Right lobe of liver (tissue), 6 donors: ENCODE results near the gene CATSPERD. TPM values are rescaled to one million over a fixed set of nuclear protein-coding genes. Genes with fewer than 3 reads are reported as not detected.

Experiments used
- ATAC-seq, 4 donors: fragments of 200-7000 bp; cut with Tn5 transposase; one replicate each; pipeline ENCODE4 v1.9.1; 2020; ENCODE audit warnings: mild to moderate bottlenecking in 4 of 4, moderate library complexity in 4 of 4
- DNase-seq, 3 donors: peaks; one replicate each; pipeline ENCODE4 v3.0.0-alpha.2; 2020
- H3K27ac ChIP-seq, 3 donors: fragments of 200-600 bp; one replicate each; pipeline ENCODE4 v1.8.0; 2022
- H3K27me3 ChIP-seq, 2 donors: fragments of 200-600 bp; one replicate each; pipeline ENCODE4 v1.8.0; 2022
- H3K36me3 ChIP-seq, 4 donors: fragments of 200-600 bp; sonication (generic) in 1 of 4; one replicate each; pipeline versions ENCODE4 v1.5.1 to v1.8.0; 2017 to 2022; ENCODE audit warnings: control low read depth in 1 of 4
- H3K4me1 ChIP-seq, 4 donors: fragments of 200-600 bp; sonication (generic) in 1 of 4; one replicate each; pipeline versions ENCODE4 v1.5.1 to v1.8.0; 2017 to 2022; ENCODE audit warnings: control low read depth in 1 of 4
- H3K4me3 ChIP-seq, 3 donors: fragments of 200-600 bp; one replicate each; pipeline ENCODE4 v1.8.0; 2022
- H3K9me3 ChIP-seq, 4 donors: fragments of 200-600 bp; sonication (generic) in 1 of 4; one replicate each; pipeline versions ENCODE4 v1.5.1 to v1.8.0; 2017 to 2022; ENCODE audit warnings: control low read depth in 1 of 4
- POLR2A ChIP-seq: fragments of 450-650 bp; IDR thresholded peaks from one replicate; pipeline ENCODE4 v1.6.1; 2017; ENCODE audit warnings: antibody characterized with exemption, mild to moderate bottlenecking
- WGBS: methylation state at CpG from one replicate; pipeline ENCODE4 v1.1.6; 2018; ENCODE audit warnings: low coverage, low lambda C conversion rate; ENCODE audit not compliant: insufficient coverage; ENCODE audit errors: missing lambda C conversion rate; 5-methylcytosine and 5-hydroxymethylcytosine counted together
- intact Hi-C, 2 donors: fragments of 100-400 bp; cut with DNase I; formaldehyde crosslinking; loops; one replicate each; pipeline versions ENCODE4 v1.11.2 to v1.14.1; 2022
- total RNA-seq, 6 experiments: library from RNA; depleted of rRNA in 2 of 6; stranded (reverse); fragments of >200 nt in 2 of 6; fragmentation: NEBNext Ultra II Directional in 3 of 6; extraction: Animal tissue kit (Norgen Biotek cat#: 25700) in 3 of 6; gene quantifications; one replicate each; pipeline versions ENCODE4 v1.1.0 to v1.2.4, GENCODE V29; 2016 to 2023
- TF ChIP-seq, protein P1 (sequence below), 4 donors: fragments of 200-600 bp in 3 of 4; fragments of 450-650 bp in 1 of 4; IDR thresholded peaks; one replicate each; pipeline versions ENCODE4 v1.5.1 to v1.8.0; 2016 to 2022; ENCODE audit warnings: antibody characterized with exemption in 4 of 4, mild to moderate bottlenecking in 2 of 4
- donor health status: DM: no; HTN: yes; CAD: no.
- donor health status: DM: no; HTN: no; CAD: no.
- donor health status: DM: no; HTN: no; CAD: no.
- donor health status: DM: no; HTN: yes; CAD: no.
- donor health status: DM: no; HTN: yes; CAD: no.

CATSPERD gene
- total RNA-seq, 6 experiments from 2014 or later, result not detected

DNA sequence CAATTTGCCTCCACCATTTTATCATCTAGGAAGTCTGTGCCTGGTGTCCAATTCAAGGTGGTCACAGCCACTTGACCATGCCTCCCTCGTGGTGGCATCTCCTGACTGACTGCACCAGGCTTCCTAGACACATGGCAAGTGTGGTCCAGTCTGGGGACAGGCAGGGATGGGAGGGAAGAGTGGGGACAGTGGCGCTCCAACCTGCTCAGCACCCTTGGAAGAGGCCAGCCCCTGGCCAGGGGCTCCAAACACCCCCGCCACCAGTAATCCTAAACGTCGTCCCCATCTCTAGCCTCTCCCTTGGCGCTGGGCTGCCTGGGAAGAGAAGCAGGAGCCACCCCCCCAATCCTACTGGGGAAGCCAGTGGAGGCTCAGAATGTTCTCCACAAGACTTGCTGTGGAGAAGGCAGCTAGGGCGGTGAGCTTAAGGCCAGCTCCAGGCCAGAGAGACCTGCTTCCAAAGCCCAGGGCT lies 27.7 kb upstream of the CATSPERD start:
- H3K27me3 ChIP-seq, result no peaks in the 10 kb centered on the region
- H3K4me3 ChIP-seq, result no peak overlapping the region
- peaks cover 0 to 48% (median 18%) of the 10 kb centered on the region in 4 donors for H3K36me3 ChIP-seq
- peaks cover 0 to 7% (median under 1%) of the 10 kb centered on the region in 4 donors for H3K4me1 ChIP-seq
- H3K9me3 ChIP-seq, result no peaks in the 10 kb centered on the region
- TF ChIP-seq, protein P1, sequence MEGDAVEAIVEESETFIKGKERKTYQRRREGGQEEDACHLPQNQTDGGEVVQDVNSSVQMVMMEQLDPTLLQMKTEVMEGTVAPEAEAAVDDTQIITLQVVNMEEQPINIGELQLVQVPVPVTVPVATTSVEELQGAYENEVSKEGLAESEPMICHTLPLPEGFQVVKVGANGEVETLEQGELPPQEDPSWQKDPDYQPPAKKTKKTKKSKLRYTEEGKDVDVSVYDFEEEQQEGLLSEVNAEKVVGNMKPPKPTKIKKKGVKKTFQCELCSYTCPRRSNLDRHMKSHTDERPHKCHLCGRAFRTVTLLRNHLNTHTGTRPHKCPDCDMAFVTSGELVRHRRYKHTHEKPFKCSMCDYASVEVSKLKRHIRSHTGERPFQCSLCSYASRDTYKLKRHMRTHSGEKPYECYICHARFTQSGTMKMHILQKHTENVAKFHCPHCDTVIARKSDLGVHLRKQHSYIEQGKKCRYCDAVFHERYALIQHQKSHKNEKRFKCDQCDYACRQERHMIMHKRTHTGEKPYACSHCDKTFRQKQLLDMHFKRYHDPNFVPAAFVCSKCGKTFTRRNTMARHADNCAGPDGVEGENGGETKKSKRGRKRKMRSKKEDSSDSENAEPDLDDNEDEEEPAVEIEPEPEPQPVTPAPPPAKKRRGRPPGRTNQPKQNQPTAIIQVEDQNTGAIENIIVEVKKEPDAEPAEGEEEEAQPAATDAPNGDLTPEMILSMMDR (IDR thresholded peaks at IDR 0.05), result no peak
- TF ChIP-seq POLR2A, result no peak
- no peak overlapping the region for H3K27ac ChIP-seq
- no peak for ATAC-seq
- no CpG with 5 or more reads among the region's 7 CpGs for WGBS
- intact Hi-C loops, result no loop called here
- peak in 1 of 3 donors; percentile 37 for DNase-seq

- 100% methylated on average over 3 of the region's 39 CpGs for WGBS
- H3K9me3 ChIP-seq, result no peaks in the 10 kb centered on the region
- DNase-seq, result no peak
- no peak overlapping the region for H3K4me3 ChIP-seq
- no peaks in the 10 kb centered on the region for H3K27me3 ChIP-seq
- no peak overlapping the region for H3K27ac ChIP-seq
- TF ChIP-seq, protein P1 (IDR thresholded peaks at IDR 0.05), result no peak
- no peak for TF ChIP-seq POLR2A
- peaks cover 0 to 7% (median under 1%) of the 10 kb centered on the region in 4 donors for H3K4me1 ChIP-seq
- H3K36me3 ChIP-seq, result peaks cover 0 to 53% (median 18%) of the 10 kb centered on the region in 4 donors
- intact Hi-C loops, result no loop called here
- ATAC-seq, result no peak
These were observed 27.0 kb upstream of the CATSPERD start for GRCh38 chr19:5693195-5694166.

DNA sequence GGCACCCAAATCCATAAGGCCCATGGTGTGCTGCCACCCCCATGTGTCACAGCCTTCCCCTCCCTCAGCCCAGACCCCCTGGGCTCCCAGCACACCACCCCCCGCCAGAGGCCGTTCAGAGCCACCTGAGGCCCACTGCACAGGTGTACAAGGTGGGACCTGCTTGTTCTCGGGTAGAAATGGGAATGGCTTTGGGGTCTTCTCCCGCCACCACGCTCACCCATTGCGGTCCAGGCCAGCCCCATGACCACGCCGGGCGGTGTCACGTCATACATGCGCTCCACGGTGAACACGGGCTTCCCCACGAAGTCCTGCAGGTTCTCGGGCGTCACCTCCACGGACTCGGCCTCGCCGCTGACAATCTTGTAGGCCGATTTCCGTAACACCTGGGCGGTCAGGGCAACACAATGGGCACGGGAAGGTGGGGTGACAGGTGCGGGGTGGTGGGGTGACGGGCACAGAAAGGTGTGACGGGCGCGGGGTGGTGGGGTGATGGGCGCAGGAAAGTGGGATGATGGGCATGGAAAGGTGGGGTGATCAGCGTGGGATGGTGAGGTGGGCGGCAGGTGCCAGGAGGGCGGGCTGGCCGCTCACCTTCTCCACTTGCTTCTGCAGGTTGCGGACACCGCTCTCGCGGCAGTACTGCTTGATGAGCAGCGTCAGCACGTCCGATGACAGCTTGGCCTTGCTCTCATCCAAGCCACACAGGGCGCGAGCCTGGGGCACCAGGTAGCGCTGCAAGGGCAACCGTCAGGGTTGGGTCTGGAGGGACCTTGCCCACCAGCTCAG lies 26.1 kb upstream of the CATSPERD start:
- peaks cover 0 to 7% (median under 1%) of the 10 kb centered on the region in 4 donors for H3K4me1 ChIP-seq
- TF ChIP-seq POLR2A, result no peak
- TF ChIP-seq, protein P1 (IDR thresholded peaks at IDR 0.05), result no peak
- DNase-seq (peak in 1 of 3 donors; percentile 50), ATAC-seq (no peak)
- 89% methylated on average over 23 of the region's 45 CpGs for WGBS
- no peaks in the 10 kb centered on the region for H3K9me3 ChIP-seq
- no peak overlapping the region for H3K4me3 ChIP-seq
- H3K27ac ChIP-seq, result no peak overlapping the region
- H3K27me3 ChIP-seq, result no peaks in the 10 kb centered on the region
- H3K36me3 ChIP-seq, result peaks cover 0 to 62% (median 20%) of the 10 kb centered on the region in 4 donors
- intact Hi-C loops, result no loop called here

DNA sequence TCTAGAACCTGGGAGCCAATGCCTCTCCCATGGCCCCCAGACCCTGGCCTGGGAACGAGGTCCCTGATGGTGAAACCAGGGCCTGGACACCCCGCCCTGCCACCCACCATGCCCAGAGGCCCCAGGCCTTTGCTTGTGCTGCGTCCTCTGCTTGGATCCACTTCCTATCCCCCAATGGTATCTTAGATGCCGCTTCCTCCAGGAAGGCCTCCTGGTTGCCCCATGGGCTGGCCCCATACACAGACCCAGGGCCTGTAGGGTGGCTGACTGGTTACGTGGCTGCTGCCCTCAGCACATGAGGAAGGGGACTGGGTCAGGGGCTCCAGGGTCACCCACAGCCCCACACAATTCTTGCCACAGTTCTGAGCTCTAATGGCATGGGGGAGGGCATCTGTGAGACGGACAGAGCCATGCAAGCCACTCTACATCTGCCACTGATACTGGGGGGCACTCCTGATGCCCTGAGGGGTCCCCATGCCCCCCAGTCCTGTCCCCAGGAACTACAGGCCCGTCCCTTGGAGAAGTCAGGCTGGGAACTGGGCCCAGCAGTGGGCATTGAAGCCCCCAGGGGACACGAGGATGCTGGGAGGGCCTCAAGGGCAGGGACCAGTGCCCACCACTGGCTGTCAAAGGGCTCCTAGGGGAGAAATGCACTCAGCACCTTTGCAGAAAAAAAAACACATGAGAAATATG lies 25.3 kb upstream of the CATSPERD start:
- Histone ChIP-seq H3K9me3 (no peaks in the 10 kb centered on the region), H3K36me3 (peaks cover 0 to 64% (median 20%) of the 10 kb centered on the region in 4 donors), H3K4me1 (peaks cover 0 to 7% (median under 1%) of the 10 kb centered on the region in 4 donors), H3K27ac (no peak overlapping the region), H3K4me3 (no peak overlapping the region), H3K27me3 (no peaks in the 10 kb centered on the region)
- ATAC-seq, result no peak
- no peak for TF ChIP-seq POLR2A
- TF ChIP-seq, protein P1 (IDR thresholded peaks at IDR 0.05), result no peak
- intact Hi-C loops, result no loop called here
- DNase-seq, result no peak
- WGBS, result no CpG with 5 or more reads among the region's 8 CpGs
